Trophoblast cell (in vitro differentiated cells and primary cell): ENCODE measurements around the gene MFAP3.

Experiments
- DNase-seq, 2 donors: peaks; one replicate each; pipeline ENCODE4 v3.0.0-alpha.2; 2016
- H2AFZ ChIP-seq: 2 replicates; pipeline ENCODE4 v1.6.1; 2013; ENCODE audit warnings: low read length, moderate library complexity, mild to moderate bottlenecking; ENCODE audit not compliant: insufficient read depth, poor library complexity
- H2AK5ac ChIP-seq: 2 replicates; pipeline ENCODE4 v1.6.1; 2013; ENCODE audit warnings: mild to moderate bottlenecking, low read length
- H2BK120ac ChIP-seq: 2 replicates; pipeline ENCODE4 v1.6.1; 2013; ENCODE audit warnings: low read length, mild to moderate bottlenecking, moderate library complexity; ENCODE audit not compliant: insufficient read depth, poor library complexity
- H2BK12ac ChIP-seq: 2 replicates; pipeline ENCODE4 v1.6.1; 2013; ENCODE audit warnings: mild to moderate bottlenecking, low read length, moderate library complexity
- H2BK5ac ChIP-seq: 2 replicates; pipeline ENCODE4 v1.6.1; 2013; ENCODE audit warnings: low read length, low read depth, moderate library complexity, mild to moderate bottlenecking; ENCODE audit not compliant: poor library complexity
- H3K14ac ChIP-seq: 2 replicates; pipeline ENCODE4 v1.6.1; 2013; ENCODE audit warnings: mild to moderate bottlenecking, low read length
- H3K18ac ChIP-seq: 2 replicates; pipeline ENCODE4 v1.6.1; 2013; ENCODE audit warnings: mild to moderate bottlenecking, low read length
- H3K23ac ChIP-seq: 2 replicates; pipeline ENCODE4 v1.6.1; 2013; ENCODE audit warnings: low read length
- H3K27ac ChIP-seq: 2 replicates; pipeline ENCODE4 v1.5.1; 2013; ENCODE audit warnings: low read depth, mild to moderate bottlenecking, inconsistent platforms, low read length, moderate library complexity
- H3K27me3 ChIP-seq: 2 replicates; pipeline ENCODE4 v1.6.1; 2013; ENCODE audit warnings: inconsistent platforms, mild to moderate bottlenecking, low read length, moderate library complexity; ENCODE audit not compliant: insufficient read depth
- H3K36me3 ChIP-seq, 2 experiments: 1 replicate in 1 of 2; 2 replicates in 1 of 2; pipeline ENCODE4 v1.6.1; 2013; ENCODE audit warnings: low read length in 2 of 2, mild to moderate bottlenecking in 2 of 2, moderate library complexity in 1 of 2; ENCODE audit not compliant: insufficient read depth in 2 of 2, control insufficient read depth in 1 of 2
- H3K4ac ChIP-seq: 2 replicates; pipeline ENCODE4 v1.6.1; 2013; ENCODE audit warnings: low read depth, mild to moderate bottlenecking, low read length, moderate library complexity
- H3K4me1 ChIP-seq, 2 experiments: 1 replicate in 1 of 2; 2 replicates in 1 of 2; pipeline ENCODE4 v1.6.1; 2013; ENCODE audit warnings: low read length in 2 of 2, mild to moderate bottlenecking in 2 of 2, moderate library complexity in 1 of 2; ENCODE audit not compliant: insufficient read depth in 2 of 2, control insufficient read depth in 1 of 2
- H3K4me2 ChIP-seq: 2 replicates; pipeline ENCODE4 v1.6.1; 2013; ENCODE audit warnings: inconsistent platforms, mild to moderate bottlenecking, low read length, moderate library complexity
- H3K4me3 ChIP-seq: 2 replicates; pipeline ENCODE4 v1.5.1; 2013; ENCODE audit warnings: mild to moderate bottlenecking, low read depth, low read length, inconsistent platforms
- H3K79me1 ChIP-seq: one replicate; pipeline ENCODE4 v1.6.1; 2013; ENCODE audit warnings: low read length
- H3K79me2 ChIP-seq: 2 replicates; pipeline ENCODE4 v1.6.1; 2013; ENCODE audit warnings: low read length, mild to moderate bottlenecking; ENCODE audit not compliant: control insufficient read depth, insufficient read depth, poor library complexity
- H3K9ac ChIP-seq: 2 replicates; pipeline ENCODE4 v1.6.1; 2013; ENCODE audit warnings: mild to moderate bottlenecking, low read length
- H3K9me3 ChIP-seq: 2 replicates; pipeline ENCODE4 v1.6.1; 2013; ENCODE audit warnings: low read depth, mild to moderate bottlenecking, control low read depth, inconsistent platforms, low read length; ENCODE audit not compliant: insufficient read depth
- H4K12ac ChIP-seq: 2 replicates; pipeline ENCODE4 v1.6.1; 2013; ENCODE audit warnings: low read depth, mild to moderate bottlenecking, low read length, moderate library complexity
- H4K8ac ChIP-seq: 2 replicates; pipeline ENCODE4 v1.6.1; 2013; ENCODE audit warnings: low read depth, mild to moderate bottlenecking, low read length, moderate library complexity
- H4K91ac ChIP-seq: one replicate; pipeline ENCODE4 v1.6.1; 2013; ENCODE audit warnings: low read depth, mild to moderate bottlenecking, low read length, moderate library complexity
- WGBS: extraction: QIAGEN DNeasy Blood & Tissue Kit; methylation state at CpG from one replicate; pipeline ENCODE4 v1.1.7; 2013; ENCODE audit warnings: missing lambda C conversion rate; ENCODE audit not compliant: insufficient read length, insufficient coverage; ENCODE audit errors: extremely low coverage; 5-methylcytosine and 5-hydroxymethylcytosine counted together

Gene MFAP3

DNA sequence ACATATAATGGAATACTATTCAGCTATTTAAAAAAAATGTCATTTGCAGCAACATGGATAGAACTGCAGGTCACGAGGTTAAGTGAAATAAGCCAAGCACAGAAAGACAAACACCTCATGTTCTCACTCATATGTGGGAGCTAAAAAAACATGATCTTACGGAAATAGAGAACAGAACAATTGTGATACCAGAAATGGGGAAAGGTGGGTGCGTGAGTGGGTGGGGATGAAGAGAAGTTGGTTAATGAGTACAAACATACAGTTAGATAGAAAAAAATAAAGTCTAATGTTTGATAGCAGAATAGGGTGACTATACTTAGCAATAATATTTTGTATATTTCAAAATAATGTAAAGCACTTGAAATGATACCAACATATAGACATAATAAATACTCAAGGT, 38.8 kb upstream of the MFAP3 start:
- Histone ChIP-seq H3K27ac (no peak overlapping the region), H3K4me3 (no peak overlapping the region), H3K23ac (no peak overlapping the region), H3K79me2 (no peaks in the 10 kb centered on the region), H2BK120ac (no peak overlapping the region), H3K36me3 (no peaks in the 10 kb centered on the region), H3K4me2 (no peak overlapping the region), H3K9ac (no peak overlapping the region), H2AK5ac (no peak overlapping the region), H2BK12ac (no peak overlapping the region), H3K27me3 (no peaks in the 10 kb centered on the region), H2BK5ac (no peak overlapping the region), H3K4me1 (no peaks in the 10 kb centered on the region), H2AFZ (no peak overlapping the region), H4K12ac (no peak overlapping the region), H3K18ac (no peak overlapping the region), H4K91ac (no peak overlapping the region), H3K14ac (no peak overlapping the region), H3K79me1 (no peaks in the 10 kb centered on the region), H3K9me3 (no peaks in the 10 kb centered on the region), H3K4ac (no peak overlapping the region), H4K8ac (no peak overlapping the region)
- DNase-seq: no peak
- no CpG with 5 or more reads among the region's 3 CpGs for WGBS

DNA sequence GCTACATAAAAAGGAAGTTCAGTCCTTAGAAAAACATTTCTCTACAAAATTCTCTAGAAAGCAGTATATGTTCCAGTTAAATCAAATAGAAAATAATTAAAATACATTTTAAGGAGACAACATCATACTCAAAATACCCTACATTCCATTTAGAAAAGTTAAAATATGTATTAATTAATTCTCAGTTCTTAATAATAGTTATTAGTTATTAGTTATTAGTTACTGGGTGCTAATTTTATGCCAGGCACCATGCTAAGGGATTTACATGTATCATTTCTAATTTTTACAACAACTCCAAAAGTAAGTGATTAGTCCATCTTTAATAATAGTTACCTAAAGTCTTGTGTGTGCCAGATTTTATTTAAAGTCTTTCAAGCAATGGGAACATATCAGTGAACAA, 38.1 kb upstream of the MFAP3 start:
- Histone ChIP-seq H3K4me2 (no peak overlapping the region), H2BK5ac (no peak overlapping the region), H3K4me3 (no peak overlapping the region), H3K9me3 (no peaks in the 10 kb centered on the region), H3K14ac (no peak overlapping the region), H2BK12ac (no peak overlapping the region), H3K23ac (no peak overlapping the region), H3K4ac (no peak overlapping the region), H4K12ac (no peak overlapping the region), H3K27me3 (no peaks in the 10 kb centered on the region), H3K4me1 (no peaks in the 10 kb centered on the region), H4K8ac (no peak overlapping the region), H3K79me2 (no peaks in the 10 kb centered on the region), H3K9ac (no peak overlapping the region), H4K91ac (no peak overlapping the region), H3K18ac (no peak overlapping the region), H2AFZ (no peak overlapping the region), H3K36me3 (no peaks in the 10 kb centered on the region), H2BK120ac (no peak overlapping the region), H3K27ac (no peak overlapping the region), H3K79me1 (no peaks in the 10 kb centered on the region), H2AK5ac (no peak overlapping the region)
- DNase-seq: no peak

DNA sequence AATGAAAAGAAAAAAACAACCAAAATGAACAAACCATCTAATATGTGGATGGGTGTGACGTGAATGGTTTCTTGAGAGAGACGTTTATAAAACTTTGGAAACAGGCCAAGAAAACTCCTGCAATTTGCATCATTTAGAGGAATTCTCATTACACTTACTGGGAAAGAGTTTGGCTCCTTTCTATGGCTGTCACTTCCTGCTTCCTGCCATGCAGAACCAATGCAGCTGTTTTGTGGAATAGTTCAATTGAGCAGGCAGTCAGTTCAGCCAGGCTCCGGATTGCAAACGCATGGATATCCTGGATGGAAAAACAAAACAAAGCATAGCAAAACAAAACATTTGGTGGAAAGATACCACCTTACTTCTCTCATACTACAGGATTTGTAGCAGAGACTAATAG, 36.7 kb upstream of the MFAP3 start:
- no peak overlapping the region for H3K4ac ChIP-seq
- no CpG with 5 or more reads among the region's 4 CpGs for WGBS

DNA sequence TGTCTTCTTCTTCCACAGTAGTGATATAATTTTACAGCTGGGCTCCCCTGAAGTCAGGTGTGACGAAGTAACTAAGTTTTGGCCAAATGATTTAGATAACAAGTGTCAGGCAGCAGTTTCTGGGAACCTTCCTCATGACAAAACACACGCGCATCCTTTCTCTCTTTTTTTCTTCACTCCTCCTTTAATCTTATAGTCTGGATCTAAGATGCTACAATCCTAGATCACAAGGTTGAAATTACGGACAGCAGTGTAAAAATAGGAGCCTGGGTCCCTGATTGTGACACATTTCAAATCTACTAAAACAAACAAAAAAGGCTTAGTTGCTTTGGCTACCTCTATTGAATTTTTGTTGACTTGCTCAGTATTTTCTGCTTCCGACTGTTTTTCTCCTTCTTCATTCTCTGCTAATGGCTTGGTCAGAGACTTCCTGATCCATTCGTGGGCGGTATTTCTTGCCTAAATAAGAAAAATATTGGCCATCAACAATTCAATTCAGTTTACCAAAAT, 36.2 kb upstream of the MFAP3 start:
- Histone ChIP-seq H3K27ac (no peak overlapping the region), H4K8ac (no peak overlapping the region), H4K91ac (no peak overlapping the region), H3K9me3 (no peaks in the 10 kb centered on the region), H2BK12ac (no peak overlapping the region), H2BK5ac (no peak overlapping the region), H3K14ac (no peak overlapping the region), H3K79me2 (no peaks in the 10 kb centered on the region), H2BK120ac (no peak overlapping the region), H3K36me3 (no peaks in the 10 kb centered on the region), H2AFZ (no peak overlapping the region), H3K4me2 (no peak overlapping the region), H3K9ac (no peak overlapping the region), H3K18ac (no peak overlapping the region), H3K79me1 (no peaks in the 10 kb centered on the region), H3K23ac (no peak overlapping the region), H3K4me3 (no peak overlapping the region), H2AK5ac (no peak overlapping the region), H3K27me3 (no peaks in the 10 kb centered on the region), H3K4me1 (no peaks in the 10 kb centered on the region), H3K4ac (no peak overlapping the region), H4K12ac (no peak overlapping the region)
- DNase-seq: no peak
- no CpG with 5 or more reads among the region's 7 CpGs for WGBS

More for the DNA sequence above, 36.7 kb upstream of the MFAP3 start:
- no peak overlapping the region for H2BK5ac ChIP-seq
- H3K27me3 ChIP-seq: no peaks in the 10 kb centered on the region
- no peaks in the 10 kb centered on the region for H3K4me1 ChIP-seq
- no peak overlapping the region for H3K27ac ChIP-seq
- no peak overlapping the region for H2BK12ac ChIP-seq
- no peaks in the 10 kb centered on the region for H3K36me3 ChIP-seq
- no peak overlapping the region for H2AFZ ChIP-seq
- H4K91ac ChIP-seq: no peak overlapping the region
- H4K12ac ChIP-seq: no peak overlapping the region
- H3K14ac ChIP-seq: no peak overlapping the region
- H3K23ac ChIP-seq: no peak overlapping the region
- H3K79me2 ChIP-seq: no peaks in the 10 kb centered on the region
- H2BK120ac ChIP-seq: no peak overlapping the region
- DNase-seq: no peak
- H3K79me1 ChIP-seq: no peaks in the 10 kb centered on the region
- H3K4me3 ChIP-seq: no peak overlapping the region
- H2AK5ac ChIP-seq: no peak overlapping the region
- H4K8ac ChIP-seq: no peak overlapping the region
- H3K4me2 ChIP-seq: no peak overlapping the region
- no peaks in the 10 kb centered on the region for H3K9me3 ChIP-seq
- H3K9ac ChIP-seq: no peak overlapping the region
- H3K18ac ChIP-seq: no peak overlapping the region
